ENCODE results near the gene FBXO31.

GRCh38 chr16:87330257-87330624 is 53.3 kb downstream of the FBXO31 start:
- TF ChIP-seq, protein P1, sequence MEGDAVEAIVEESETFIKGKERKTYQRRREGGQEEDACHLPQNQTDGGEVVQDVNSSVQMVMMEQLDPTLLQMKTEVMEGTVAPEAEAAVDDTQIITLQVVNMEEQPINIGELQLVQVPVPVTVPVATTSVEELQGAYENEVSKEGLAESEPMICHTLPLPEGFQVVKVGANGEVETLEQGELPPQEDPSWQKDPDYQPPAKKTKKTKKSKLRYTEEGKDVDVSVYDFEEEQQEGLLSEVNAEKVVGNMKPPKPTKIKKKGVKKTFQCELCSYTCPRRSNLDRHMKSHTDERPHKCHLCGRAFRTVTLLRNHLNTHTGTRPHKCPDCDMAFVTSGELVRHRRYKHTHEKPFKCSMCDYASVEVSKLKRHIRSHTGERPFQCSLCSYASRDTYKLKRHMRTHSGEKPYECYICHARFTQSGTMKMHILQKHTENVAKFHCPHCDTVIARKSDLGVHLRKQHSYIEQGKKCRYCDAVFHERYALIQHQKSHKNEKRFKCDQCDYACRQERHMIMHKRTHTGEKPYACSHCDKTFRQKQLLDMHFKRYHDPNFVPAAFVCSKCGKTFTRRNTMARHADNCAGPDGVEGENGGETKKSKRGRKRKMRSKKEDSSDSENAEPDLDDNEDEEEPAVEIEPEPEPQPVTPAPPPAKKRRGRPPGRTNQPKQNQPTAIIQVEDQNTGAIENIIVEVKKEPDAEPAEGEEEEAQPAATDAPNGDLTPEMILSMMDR (IDR thresholded peaks at IDR 0.05; ENCODE audit: low read length): no peak
- no peak for TF ChIP-seq EZH2 (IDR thresholded peaks at IDR 0.05; ENCODE audit: borderline replicate concordance, low read length)
